PFSK-1 (cell line): ENCODE data around the gene SPATA4.

Experiments used
- POLR2AphosphoS5 ChIP-seq: IDR thresholded peaks from 2 replicates; pipeline ENCODE4 v1.6.1; 2012; ENCODE audit warnings: low read depth, mild to moderate bottlenecking, control low read depth, low read length, moderate library complexity
- REST ChIP-seq, 2 experiments: IDR thresholded peaks; 2 replicates each; pipeline versions ENCODE4 v1.6.1 to v1.8.0; 2011 to 2012; ENCODE audit warnings: low read depth in 2 of 2, low read length in 2 of 2, control low read depth in 1 of 2, inconsistent platforms in 1 of 2, mild to moderate bottlenecking in 1 of 2, moderate library complexity in 1 of 2; ENCODE audit not compliant: insufficient read depth in 1 of 2
- SIN3A ChIP-seq: IDR thresholded peaks from 2 replicates; pipeline ENCODE4 v1.6.1; 2012; ENCODE audit warnings: mild to moderate bottlenecking, low read length, moderate library complexity, borderline replicate concordance; ENCODE audit not compliant: insufficient read depth
- TAF1 ChIP-seq: IDR thresholded peaks from 2 replicates; pipeline ENCODE4 v1.6.1; 2012; ENCODE audit warnings: low read length, control low read depth, borderline replicate concordance; ENCODE audit not compliant: insufficient read depth

GRCh38 chr4:176198316-176198903 lies 3.0 kb upstream of the SPATA4 start:
- TF ChIP-seq TAF1: no peak
- no peak for TF ChIP-seq POLR2AphosphoS5
- no peak for TF ChIP-seq REST (IDR thresholded peaks at IDR 0.05; ENCODE audit: insufficient read depth in 1 of 2, low read depth in 2 of 2, low read length in 2 of 2)
- TF ChIP-seq SIN3A: no peak
